NCI-H1092 (cell line): Measurements from ENCODE around the gene KRTAP10-3.
A peak's percentile ranks its signal among the peaks of the same experiment; 100 is the strongest.

Experiments
- DNase-seq: peaks from one replicate; lab custom pipeline; 2025; lab: John Stamatoyannopoulos, UW

The KRTAP10-3 gene

GRCh38 chr21:44515359-44516165 lies 43.0 kb downstream of the KRTAP10-3 start:
- no peak for DNase-seq

- DNase-seq, result no peak
Observed at GRCh38 chr21:44514746-44515358, 43.7 kb downstream of the KRTAP10-3 start.

- DNase-seq, result no peak
Observed at GRCh38 chr21:44514218-44514520, 44.4 kb downstream of the KRTAP10-3 start.

- DNase-seq, result peak; percentile 76
Observed at GRCh38 chr21:44513389-44514217, 45.0 kb downstream of the KRTAP10-3 start.

- DNase-seq, result no peak
Observed at GRCh38 chr21:44512496-44513388, 45.9 kb downstream of the KRTAP10-3 start.

GRCh38 chr21:44511938-44512275 lies 46.7 kb downstream of the KRTAP10-3 start:
- no peak for DNase-seq

- no peak for DNase-seq
Observed at GRCh38 chr21:44511219-44511937, 47.2 kb downstream of the KRTAP10-3 start.

- DNase-seq, result peak; percentile 34
Observed at GRCh38 chr21:44510508-44511218, 47.9 kb downstream of the KRTAP10-3 start.

GRCh38 chr21:44510109-44510507 lies 48.5 kb downstream of the KRTAP10-3 start:
- no peak for DNase-seq

- DNase-seq, result peak; percentile 54
Observed at GRCh38 chr21:44509539-44509938, 49.1 kb downstream of the KRTAP10-3 start.

GRCh38 chr21:44508711-44509445 lies 49.7 kb downstream of the KRTAP10-3 start:
- no peak for DNase-seq

- no peak for DNase-seq
Observed at GRCh38 chr21:44508426-44508710, 50.2 kb downstream of the KRTAP10-3 start.
